Ishikawa (cell line): ENCODE results near the gene DOK1.

Source experiments
- CEBPB ChIP-seq: IDR thresholded peaks from 2 replicates; pipeline ENCODE4 v1.6.1; 2012
- CREB1 ChIP-seq: IDR thresholded peaks from 2 replicates; pipeline ENCODE4 v1.6.1; 2012; ENCODE audit warnings: low read depth
- EGR1 ChIP-seq: IDR thresholded peaks from 2 replicates; pipeline ENCODE4 v1.6.1; 2012
- EP300 ChIP-seq: IDR thresholded peaks from 2 replicates; pipeline ENCODE4 v1.6.1; 2012; ENCODE audit warnings: borderline replicate concordance
- FOXM1 ChIP-seq: IDR thresholded peaks from 2 replicates; pipeline ENCODE4 v1.6.1; 2012; ENCODE audit warnings: low read depth, borderline replicate concordance
- NFIC ChIP-seq: IDR thresholded peaks from 2 replicates; pipeline ENCODE4 v1.6.1; 2012
- RAD21 ChIP-seq: IDR thresholded peaks from 2 replicates; pipeline ENCODE4 v1.6.1; 2012; ENCODE audit warnings: low read depth
- TAF1 ChIP-seq: IDR thresholded peaks from 2 replicates; pipeline ENCODE4 v1.6.1; 2012; ENCODE audit warnings: low read depth, mild to moderate bottlenecking
- TCF12 ChIP-seq: IDR thresholded peaks from 2 replicates; pipeline ENCODE4 v1.6.1; 2012; ENCODE audit warnings: low read depth
- TEAD4 ChIP-seq: IDR thresholded peaks from 2 replicates; pipeline ENCODE4 v1.6.1; 2012
- YY1 ChIP-seq: IDR thresholded peaks from 2 replicates; pipeline ENCODE4 v1.6.1; 2012; ENCODE audit warnings: low read depth
- ZBTB7A ChIP-seq: IDR thresholded peaks from 2 replicates; pipeline ENCODE4 v1.6.1; 2012; ENCODE audit warnings: low read depth
- TF ChIP-seq, protein P1 (sequence below): IDR thresholded peaks from 2 replicates; pipeline ENCODE4 v1.6.1; 2012
- TF ChIP-seq, protein P2 (sequence below): IDR thresholded peaks from 2 replicates; pipeline ENCODE4 v1.6.1; 2012
- TF ChIP-seq, protein P3 (sequence below): IDR thresholded peaks from 2 replicates; pipeline ENCODE4 v1.6.1; 2012; ENCODE audit warnings: low read depth, mild to moderate bottlenecking

Gene DOK1

DNA sequence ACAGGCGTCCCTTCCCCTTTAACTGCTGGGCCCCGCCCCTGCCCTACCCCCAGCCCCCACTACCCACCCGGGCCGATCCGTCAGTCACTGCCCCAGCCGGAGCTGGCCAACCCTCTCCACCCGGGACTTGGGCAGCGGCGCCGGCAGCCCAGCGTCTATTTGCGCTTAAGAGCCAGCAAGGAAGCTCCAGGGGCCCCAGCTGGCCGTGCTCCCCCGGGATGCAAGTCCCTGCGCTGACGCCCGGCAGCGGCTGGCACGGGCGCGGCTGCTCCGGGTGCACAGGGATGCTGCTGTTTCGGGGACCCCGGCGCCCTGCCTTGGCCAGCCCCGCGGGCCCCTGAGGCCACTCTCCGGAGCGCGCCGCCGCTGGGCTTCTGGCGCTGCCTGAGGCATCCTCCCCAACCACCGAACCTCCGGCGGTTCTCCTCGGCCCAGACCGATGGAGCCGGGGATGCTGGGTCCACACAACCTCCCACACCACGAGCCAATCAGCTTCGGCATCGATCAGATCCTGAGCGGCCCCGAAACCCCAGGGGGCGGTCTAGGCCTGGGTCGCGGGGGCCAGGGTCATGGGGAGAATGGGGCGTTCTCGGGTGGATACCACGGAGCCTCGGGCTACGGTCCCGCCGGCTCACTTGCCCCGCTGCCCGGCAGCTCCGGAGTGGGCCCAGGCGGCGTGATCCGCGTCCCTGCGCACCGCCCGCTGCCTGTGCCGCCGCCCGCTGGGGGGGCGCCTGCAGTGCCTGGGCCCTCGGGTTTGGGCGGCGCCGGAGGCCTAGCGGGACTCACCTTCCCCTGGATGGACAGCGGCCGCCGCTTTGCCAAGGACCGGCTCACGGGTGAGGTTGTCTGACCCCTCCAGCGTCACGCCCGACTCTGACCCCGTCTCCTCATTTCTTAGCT, 39.9 kb upstream of the DOK1 start, which contains the start of gene TLX2:
TLX2 (plus strand) TSS at position 83 of the 903 bp plus-strand sequence; CDS start at position 440, 357 bp downstream.
- TF ChIP-seq, protein P1, sequence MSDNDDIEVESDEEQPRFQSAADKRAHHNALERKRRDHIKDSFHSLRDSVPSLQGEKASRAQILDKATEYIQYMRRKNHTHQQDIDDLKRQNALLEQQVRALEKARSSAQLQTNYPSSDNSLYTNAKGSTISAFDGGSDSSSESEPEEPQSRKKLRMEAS: no peak
- no peak for TF ChIP-seq ZBTB7A

DNA sequence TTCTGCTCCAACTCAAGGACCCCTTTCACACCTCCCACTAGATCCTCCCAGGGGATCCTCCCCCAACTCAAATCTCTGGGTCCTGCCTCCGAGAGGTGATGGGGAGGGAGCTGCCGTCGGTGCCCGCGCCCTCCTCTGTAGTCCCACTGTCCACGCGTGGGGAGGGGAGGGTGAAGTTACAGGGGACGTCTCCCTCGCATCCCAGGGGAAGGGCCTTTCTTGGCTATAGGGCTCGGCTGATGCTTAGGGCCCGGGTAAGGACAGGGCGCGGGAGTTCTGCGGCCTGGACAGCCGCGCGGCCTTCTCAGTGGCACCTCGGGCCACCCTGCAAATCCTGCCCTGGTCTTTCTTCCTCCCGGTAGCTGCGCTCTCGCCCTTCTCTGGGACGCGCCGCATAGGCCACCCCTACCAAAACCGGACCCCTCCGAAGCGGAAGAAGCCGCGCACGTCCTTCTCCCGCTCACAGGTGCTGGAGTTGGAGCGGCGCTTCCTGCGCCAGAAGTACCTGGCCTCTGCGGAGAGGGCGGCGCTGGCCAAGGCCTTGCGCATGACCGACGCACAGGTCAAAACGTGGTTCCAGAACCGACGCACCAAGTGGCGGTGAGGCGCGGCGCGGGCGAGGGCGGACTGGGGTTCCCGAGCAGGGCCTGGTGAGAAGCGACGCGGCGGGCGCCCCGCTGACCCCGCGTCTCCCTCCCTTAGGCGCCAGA, 39.1 kb upstream of the DOK1 start:
- TF ChIP-seq EGR1: no peak
- no peak for TF ChIP-seq YY1
- no peak for TF ChIP-seq CEBPB
- no peak for TF ChIP-seq FOXM1
- TF ChIP-seq TCF12: no peak
- TF ChIP-seq, protein P2, sequence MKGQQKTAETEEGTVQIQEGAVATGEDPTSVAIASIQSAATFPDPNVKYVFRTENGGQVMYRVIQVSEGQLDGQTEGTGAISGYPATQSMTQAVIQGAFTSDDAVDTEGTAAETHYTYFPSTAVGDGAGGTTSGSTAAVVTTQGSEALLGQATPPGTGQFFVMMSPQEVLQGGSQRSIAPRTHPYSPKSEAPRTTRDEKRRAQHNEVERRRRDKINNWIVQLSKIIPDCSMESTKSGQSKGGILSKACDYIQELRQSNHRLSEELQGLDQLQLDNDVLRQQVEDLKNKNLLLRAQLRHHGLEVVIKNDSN: no peak
- no peak for TF ChIP-seq NFIC
- TF ChIP-seq, protein P3, sequence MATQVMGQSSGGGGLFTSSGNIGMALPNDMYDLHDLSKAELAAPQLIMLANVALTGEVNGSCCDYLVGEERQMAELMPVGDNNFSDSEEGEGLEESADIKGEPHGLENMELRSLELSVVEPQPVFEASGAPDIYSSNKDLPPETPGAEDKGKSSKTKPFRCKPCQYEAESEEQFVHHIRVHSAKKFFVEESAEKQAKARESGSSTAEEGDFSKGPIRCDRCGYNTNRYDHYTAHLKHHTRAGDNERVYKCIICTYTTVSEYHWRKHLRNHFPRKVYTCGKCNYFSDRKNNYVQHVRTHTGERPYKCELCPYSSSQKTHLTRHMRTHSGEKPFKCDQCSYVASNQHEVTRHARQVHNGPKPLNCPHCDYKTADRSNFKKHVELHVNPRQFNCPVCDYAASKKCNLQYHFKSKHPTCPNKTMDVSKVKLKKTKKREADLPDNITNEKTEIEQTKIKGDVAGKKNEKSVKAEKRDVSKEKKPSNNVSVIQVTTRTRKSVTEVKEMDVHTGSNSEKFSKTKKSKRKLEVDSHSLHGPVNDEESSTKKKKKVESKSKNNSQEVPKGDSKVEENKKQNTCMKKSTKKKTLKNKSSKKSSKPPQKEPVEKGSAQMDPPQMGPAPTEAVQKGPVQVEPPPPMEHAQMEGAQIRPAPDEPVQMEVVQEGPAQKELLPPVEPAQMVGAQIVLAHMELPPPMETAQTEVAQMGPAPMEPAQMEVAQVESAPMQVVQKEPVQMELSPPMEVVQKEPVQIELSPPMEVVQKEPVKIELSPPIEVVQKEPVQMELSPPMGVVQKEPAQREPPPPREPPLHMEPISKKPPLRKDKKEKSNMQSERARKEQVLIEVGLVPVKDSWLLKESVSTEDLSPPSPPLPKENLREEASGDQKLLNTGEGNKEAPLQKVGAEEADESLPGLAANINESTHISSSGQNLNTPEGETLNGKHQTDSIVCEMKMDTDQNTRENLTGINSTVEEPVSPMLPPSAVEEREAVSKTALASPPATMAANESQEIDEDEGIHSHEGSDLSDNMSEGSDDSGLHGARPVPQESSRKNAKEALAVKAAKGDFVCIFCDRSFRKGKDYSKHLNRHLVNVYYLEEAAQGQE: no peak
- no peak for TF ChIP-seq EP300
- TF ChIP-seq RAD21: no peak

DNA sequence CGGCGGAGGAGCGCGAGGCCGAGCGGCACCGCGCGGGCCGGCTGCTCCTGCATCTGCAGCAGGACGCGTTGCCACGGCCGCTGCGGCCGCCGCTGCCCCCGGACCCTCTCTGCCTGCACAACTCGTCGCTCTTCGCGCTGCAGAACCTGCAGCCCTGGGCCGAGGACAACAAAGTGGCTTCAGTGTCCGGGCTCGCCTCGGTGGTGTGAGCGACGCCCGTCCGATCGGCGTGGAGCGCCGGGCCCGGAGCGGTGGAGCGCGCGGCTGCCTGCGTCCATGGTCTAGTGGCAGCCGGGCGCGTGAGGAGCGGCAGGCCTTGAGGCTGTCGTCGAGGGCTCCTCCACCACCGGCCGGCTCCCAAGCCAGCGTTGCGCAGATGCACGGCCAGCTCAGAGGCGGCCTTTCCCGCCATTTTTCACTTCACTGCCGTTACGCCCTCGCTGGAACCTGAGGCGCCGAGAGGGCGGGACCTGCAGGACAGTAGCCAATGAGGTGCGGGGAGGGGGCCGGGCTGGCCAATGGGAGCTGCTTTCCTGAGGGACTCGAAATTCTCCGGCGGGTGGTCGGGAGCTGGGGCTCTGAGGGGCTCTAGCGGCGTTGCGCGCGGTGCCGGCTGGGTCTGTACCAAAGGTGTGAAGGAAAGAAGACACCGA, 38.4 kb upstream of the DOK1 start:
- TF ChIP-seq NFIC (no peak), CREB1 (no peak), CEBPB (no peak)

DNA sequence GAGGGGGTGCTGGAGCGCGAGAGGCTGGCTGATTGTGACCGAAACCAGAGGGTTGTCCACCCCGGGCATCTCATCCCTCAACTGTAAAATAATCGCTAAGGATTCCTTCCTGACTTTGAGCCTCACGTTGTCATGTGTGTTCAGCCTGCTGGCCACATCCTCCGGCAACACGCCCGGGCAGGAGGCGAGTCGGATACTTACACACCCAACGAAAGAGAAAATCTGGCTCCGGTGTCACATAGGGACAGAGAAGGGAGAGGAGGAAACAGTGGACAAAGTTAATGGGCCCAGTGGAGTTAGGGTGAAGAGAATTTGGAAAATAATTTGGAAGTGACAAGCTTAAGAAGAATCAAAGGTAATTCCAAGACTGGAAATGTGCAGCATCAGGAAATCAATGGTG, 37.9 kb upstream of the DOK1 start:
- TF ChIP-seq NFIC (no peak), EP300 (no peak)
- TF ChIP-seq, protein P2: no peak

DNA sequence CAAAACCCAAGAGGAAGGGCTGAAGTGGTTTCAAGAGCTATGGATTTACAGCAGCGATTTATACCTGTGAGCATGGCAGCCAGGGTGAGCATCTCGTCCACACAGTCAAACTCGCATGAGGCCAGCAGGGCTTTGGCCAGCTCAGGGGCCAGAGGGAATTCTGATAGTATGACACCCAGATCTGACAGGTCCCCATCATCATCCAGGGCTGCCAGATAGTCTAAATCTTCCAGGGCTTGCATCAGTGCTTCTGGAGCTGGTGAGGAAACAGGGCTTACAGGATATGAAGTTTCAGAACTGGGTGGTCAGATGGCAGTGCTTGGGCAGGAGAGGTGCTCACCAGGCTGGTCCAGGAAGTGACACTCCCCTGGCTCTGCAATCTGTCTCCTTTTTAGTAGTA, 32.0 kb upstream of the DOK1 start:
- TF ChIP-seq, protein P3: no peak
- TF ChIP-seq NFIC (no peak), TEAD4 (no peak), CEBPB (no peak), CREB1 (no peak), EP300 (no peak)

DNA sequence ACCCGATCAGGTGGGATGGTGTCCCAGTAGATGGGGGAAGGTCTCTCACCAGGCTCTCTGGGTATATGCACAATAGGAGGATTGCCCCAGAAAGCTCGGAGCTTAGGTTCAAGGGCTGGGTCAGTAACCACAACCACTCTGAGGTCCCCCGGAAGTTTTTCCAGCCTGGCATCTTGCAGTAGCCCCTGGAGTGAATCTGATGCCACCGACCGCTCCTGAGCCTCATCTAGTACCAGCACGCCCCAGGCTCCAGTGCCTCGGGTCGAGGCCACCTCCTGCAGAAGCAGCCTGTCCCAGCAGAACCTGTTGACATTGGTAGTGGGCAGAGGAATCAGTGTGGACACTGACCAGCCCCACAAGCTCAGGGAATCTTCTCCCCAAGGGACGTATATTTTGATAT, 30.5 kb upstream of the DOK1 start:
- TF ChIP-seq TCF12 (no peak), FOXM1 (no peak), ZBTB7A (no peak), EP300 (no peak), TEAD4 (no peak), TAF1 (no peak), NFIC (no peak), CEBPB (no peak), EGR1 (no peak), RAD21 (no peak), CREB1 (no peak), YY1 (no peak)
- TF ChIP-seq, protein P2: no peak
- TF ChIP-seq, protein P1: no peak
- TF ChIP-seq, protein P3: no peak
